AG04449 (cell line): Measurements from ENCODE around the gene DEPDC7.

ENCODE experiments used
- CTCF ChIA-PET: fragments of 350-600 bp; formaldehyde crosslinking; extraction: SDS; loops from one replicate; lab custom pipeline; 2021; ENCODE audit warnings: antibody characterized with exemption; lab: Yijun Ruan, JAX
- POLR2A ChIA-PET: fragments of 400-600, 350-600 bp; formaldehyde crosslinking; extraction: SDS; loops from one replicate; lab custom pipeline; 2020; ENCODE audit warnings: antibody characterized with exemption, inconsistent platforms; lab: Yijun Ruan, JAX
- DNase-seq: peaks from one replicate; pipeline ENCODE4 v3.0.0-alpha.2; 2010; ENCODE audit warnings: low read depth, low spot score
- H3K4me3 ChIP-seq: 2 replicates; pipeline ENCODE4 v1.5.1; 2011; ENCODE audit warnings: low read depth, mild to moderate bottlenecking, control low read depth, low read length
- CTCF ChIP-seq: IDR thresholded peaks from one replicate; pipeline ENCODE4 v1.5.1; 2011; ENCODE audit warnings: mild to moderate bottlenecking, moderate library complexity, low read length, control low read depth, inconsistent platforms; ENCODE audit not compliant: insufficient read depth; ENCODE audit errors: missing control alignments

Gene DEPDC7

GRCh38 chr11:33039274-33040032, 23.8 kb downstream of the DEPDC7 start, which contains the start of gene TCP11L1:
Gene TCP11L1 (plus strand): TSS chr11:33039572. CDS start chr11:33043774, 4,202 bp downstream.
- ChIA-PET CTCF (interaction anchor here (0.7 to 2.2 kb wide), 5 partner anchors 10 to 80 kb away, joined by 3 to 5 read pairs (median 4); no protein-coding TSS in a partner anchor), POLR2A (interaction anchor here (0.6 to 2.1 kb wide), 9 partner anchors 16 to 1065 kb away, joined by 3 to 13 read pairs (median 3); partner anchors contain the start of gene DEPDC7)
- peak within 1 kb of the TSS; percentile 78 for H3K4me3 ChIP-seq
- peak; percentile 52 for DNase-seq
- TF ChIP-seq CTCF: no peak

DNA sequence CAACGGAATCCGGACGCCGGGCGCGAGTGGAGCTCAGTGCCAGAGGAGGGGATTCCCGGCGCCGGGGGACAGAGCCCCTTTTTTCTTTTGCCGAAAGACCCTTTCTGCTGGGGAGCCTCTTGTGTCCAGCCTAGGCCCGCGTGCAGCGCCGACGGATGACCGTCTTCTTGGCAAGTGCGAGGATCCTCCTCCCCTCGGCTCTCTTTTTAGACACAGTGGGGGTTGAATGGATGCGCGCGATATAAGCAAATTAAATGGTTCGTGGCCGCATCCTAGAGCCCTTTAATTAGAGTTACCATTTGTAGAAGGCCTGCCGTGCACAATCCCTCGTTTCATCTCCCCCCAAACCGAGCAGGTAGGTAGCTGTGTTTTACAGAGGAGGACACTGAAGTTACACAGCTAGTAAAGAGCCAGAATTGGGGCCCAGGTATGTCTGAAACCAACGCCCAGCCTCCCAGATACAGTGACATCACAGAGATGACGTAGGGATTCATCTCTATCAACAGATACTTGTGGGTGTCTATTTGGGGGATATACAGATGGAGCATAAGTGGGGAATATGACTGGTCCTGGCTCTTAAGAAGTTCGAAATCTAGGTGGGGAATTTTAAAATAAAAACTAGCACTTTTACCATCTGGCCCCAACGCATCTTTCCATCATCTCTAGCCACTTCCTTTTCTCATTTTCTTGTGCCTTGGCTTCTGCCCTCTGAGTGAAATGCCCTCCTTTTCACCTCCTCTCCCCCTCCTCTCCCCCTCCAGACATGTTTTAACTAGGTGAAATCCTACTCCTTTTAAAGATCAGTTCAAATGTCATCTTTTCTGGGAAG, 24.6 kb downstream of the DEPDC7 start:
- no peak for TF ChIP-seq CTCF
- no peak for DNase-seq
- ChIA-PET POLR2A (interaction anchor here (0.6 to 2.1 kb wide), 7 partner anchors 15 to 147 kb away, joined by 3 to 13 read pairs (median 3); partner anchors contain the start of gene DEPDC7), CTCF (interaction anchor here (0.7 to 2.2 kb wide), 3 partner anchors 15 to 46 kb away, joined by 3 to 5 read pairs (median 4); no protein-coding TSS in a partner anchor)
- peak overlapping the region; percentile 78 for H3K4me3 ChIP-seq

DNA sequence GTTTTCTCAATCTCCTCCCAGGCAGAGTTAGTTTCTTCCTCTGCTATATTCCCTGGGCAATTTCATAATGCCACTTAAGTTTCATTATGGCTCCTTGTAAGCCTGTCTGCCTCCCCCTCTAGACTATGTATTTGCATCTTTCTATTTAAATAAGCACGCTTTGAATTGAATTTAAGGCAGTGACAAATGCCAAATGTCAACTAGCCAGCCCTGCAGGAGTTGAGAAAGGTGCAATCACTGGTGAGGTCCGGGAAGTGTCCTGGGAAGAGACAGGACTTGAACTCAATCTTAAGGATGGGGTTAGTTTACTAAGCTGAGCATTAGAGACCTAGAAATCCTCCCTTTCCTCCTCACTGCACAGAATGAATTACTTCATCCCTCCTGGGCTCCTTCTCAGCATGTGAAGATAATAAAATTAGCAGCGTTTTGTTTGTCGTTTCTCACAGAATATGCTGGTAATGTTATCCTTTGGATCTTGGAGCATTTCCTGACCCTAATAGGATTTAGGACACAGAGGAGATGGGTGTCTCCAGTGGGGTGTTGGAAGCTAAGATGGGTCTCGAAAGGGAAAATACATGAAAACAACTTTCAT, 25.3 kb downstream of the DEPDC7 start:
- POLR2A ChIA-PET: interaction anchor here (0.7 to 2.1 kb wide), 3 partner anchors 25 to 252 kb away, joined by 3 to 13 read pairs (median 4); partner anchors contain the start of gene DEPDC7
- H3K4me3 ChIP-seq: peak overlapping the region; percentile 78
- DNase-seq: no peak
- CTCF ChIA-PET: interaction anchor here (1.4 to 2.2 kb wide), 2 partner anchors 45 to 81 kb away, joined by 4 to 5 read pairs; no protein-coding TSS in a partner anchor
- no peak for TF ChIP-seq CTCF

DNA sequence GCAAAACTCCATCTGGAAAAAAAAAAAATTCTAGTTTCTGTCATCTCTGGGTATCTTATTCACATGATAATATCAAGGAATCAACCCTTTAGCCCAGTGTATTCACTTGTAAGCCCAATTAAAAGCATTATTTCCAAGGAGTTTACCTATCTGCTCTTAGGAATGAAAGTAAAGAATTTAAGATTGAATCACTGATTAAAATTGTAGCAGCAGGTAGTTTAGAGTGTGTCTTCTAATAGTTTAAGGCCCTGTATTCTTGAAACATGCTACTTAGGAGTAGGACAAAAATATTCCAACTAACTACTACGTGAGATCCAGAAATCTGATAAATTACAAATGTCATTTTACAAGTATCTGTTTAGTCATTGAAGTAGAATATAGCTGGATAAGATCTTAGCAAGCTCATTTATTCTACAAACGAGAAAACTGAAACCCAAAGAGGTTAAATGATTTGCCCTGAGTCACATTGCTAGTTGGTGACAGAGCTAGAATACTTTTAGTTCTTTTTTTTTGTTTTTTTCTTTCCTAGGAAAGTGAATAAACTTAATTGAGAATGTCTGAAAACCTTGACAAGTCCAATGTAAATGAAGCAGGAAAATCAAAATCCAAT, 27.6 kb downstream of the DEPDC7 start:
- H3K4me3 ChIP-seq: no peak overlapping the region
- DNase-seq: no peak
- POLR2A ChIA-PET: no interaction called here
- CTCF ChIA-PET: interaction anchor here (0.6 to 2.7 kb wide), 5 partner anchors 10 to 88 kb away, joined by 3 to 12 read pairs (median 4); no protein-coding TSS in a partner anchor
- TF ChIP-seq CTCF: no peak

DNA sequence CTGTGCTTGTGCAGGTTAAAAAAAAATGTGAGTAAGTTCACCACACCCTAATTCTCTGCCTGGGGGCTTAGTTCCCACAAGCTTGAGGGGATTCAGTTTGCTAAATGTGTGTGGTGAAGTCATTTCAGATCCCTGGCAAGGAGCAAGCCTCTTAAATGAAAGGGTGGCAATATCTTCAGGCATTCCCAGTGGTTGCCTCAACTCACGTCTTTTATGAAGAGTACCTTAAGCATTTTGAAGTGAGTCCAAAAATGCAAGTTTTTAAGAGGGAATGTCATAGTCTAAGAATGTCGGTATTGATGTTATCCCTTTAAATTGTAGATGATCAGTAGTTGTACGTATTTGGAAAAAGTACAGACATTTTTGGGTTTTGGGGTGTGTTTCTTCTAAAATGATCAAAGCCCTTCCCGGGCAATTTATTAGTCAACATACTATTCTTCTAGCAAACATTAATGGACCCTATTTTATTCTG, 28.6 kb downstream of the DEPDC7 start:
- CTCF ChIA-PET: interaction anchor here (0.6 to 2.7 kb wide), 7 partner anchors 9 to 89 kb away, joined by 3 to 12 read pairs (median 3); no protein-coding TSS in a partner anchor
- DNase-seq: no peak

More for the DNA sequence above, 28.6 kb downstream of the DEPDC7 start:
- POLR2A ChIA-PET: interaction anchor here (0.6 kb wide), 1 partner anchor 152 kb away, joined by 3 read pairs; no protein-coding TSS in a partner anchor
- no peak overlapping the region for H3K4me3 ChIP-seq
- TF ChIP-seq CTCF: no peak
